GM23338 (cell line): ENCODE results near the gene CDC26. TPM values are rescaled to one million over a fixed set of nuclear protein-coding genes. Genes with fewer than 3 reads are reported as not detected.

Source experiments
- ATAC-seq: fragments of 200-7000 bp; cut with Tn5 transposase; 3 replicates; pipeline ENCODE4 v1.9.1; 2020
- DNase-seq: peaks from one replicate; pipeline ENCODE4 v3.0.0-alpha.2; 2015; ENCODE audit warnings: low spot score
- H2AFZ ChIP-seq: fragments of 200-600 bp; sonication (generic); 2 replicates; pipeline ENCODE4 v1.8.0; 2016; ENCODE audit warnings: antibody characterized with exemption, mild to moderate bottlenecking, moderate library complexity
- H3F3A ChIP-seq: fragments of 200-600 bp; sonication (generic); replicated peaks from 2 replicates; pipeline ENCODE4 v1.8.0; 2017; ENCODE audit warnings: antibody characterized with exemption, mixed run types, low read depth
- H3K27ac ChIP-seq: fragments of 200-600 bp; sonication (generic); 2 replicates; pipeline ENCODE4 v1.6.1; 2016; ENCODE audit warnings: low read depth
- H3K27me3 ChIP-seq: fragments of 200-600 bp; sonication (generic); 2 replicates; pipeline ENCODE4 v1.8.0; 2016; ENCODE audit warnings: mild to moderate bottlenecking, mixed run types, moderate library complexity; ENCODE audit not compliant: insufficient read depth
- H3K36me3 ChIP-seq: fragments of 200-600 bp; sonication (generic); 2 replicates; pipeline ENCODE4 v1.8.0; 2016; ENCODE audit warnings: mild to moderate bottlenecking; ENCODE audit not compliant: insufficient read depth
- H3K4me1 ChIP-seq: fragments of 200-600 bp; sonication (generic); 2 replicates; pipeline ENCODE4 v1.8.0; 2016; ENCODE audit warnings: mild to moderate bottlenecking, moderate library complexity; ENCODE audit not compliant: insufficient read depth
- H3K4me2 ChIP-seq: fragments of 200-600 bp; sonication (generic); 2 replicates; pipeline ENCODE4 v1.7.1; 2017; ENCODE audit warnings: mixed run types
- H3K4me3 ChIP-seq: fragments of 200-600 bp; sonication (generic); 2 replicates; pipeline ENCODE4 v1.6.1; 2016; ENCODE audit warnings: mixed run types
- H3K79me2 ChIP-seq: fragments of 200-600 bp; sonication (generic); replicated peaks from 2 replicates; pipeline ENCODE4 v1.8.0; 2017; ENCODE audit warnings: mild to moderate bottlenecking; ENCODE audit not compliant: insufficient read depth
- H3K9me2 ChIP-seq: fragments of 200-600 bp; sonication (generic); 2 replicates; pipeline ENCODE4 v1.8.0; 2017; ENCODE audit not compliant: insufficient read depth
- H4K20me1 ChIP-seq: fragments of 200-600 bp; sonication (generic); replicated peaks from 2 replicates; pipeline ENCODE4 v1.8.0; 2017; ENCODE audit warnings: mild to moderate bottlenecking; ENCODE audit not compliant: insufficient read depth
- H3K27ac Mint-ChIP-seq: 2 replicates; pipeline ENCODE4 v1.8.0; 2020; ENCODE audit warnings: inconsistent platforms, mild to moderate bottlenecking, moderate library complexity, mixed read lengths
- H3K27me3 Mint-ChIP-seq: 3 replicates; pipeline ENCODE4 v1.8.0; 2022; ENCODE audit warnings: low read depth, mild to moderate bottlenecking, moderate library complexity, mixed read lengths, inconsistent platforms; ENCODE audit not compliant: insufficient read depth, poor library complexity
- H3K36me3 Mint-ChIP-seq: 3 replicates; pipeline ENCODE4 v1.8.0; 2021; ENCODE audit warnings: low read depth, mild to moderate bottlenecking, inconsistent platforms, moderate library complexity, mixed read lengths
- H3K4me1 Mint-ChIP-seq: 3 replicates; pipeline ENCODE4 v1.8.0; 2020; ENCODE audit warnings: mild to moderate bottlenecking, inconsistent platforms, mixed read lengths
- H3K4me3 Mint-ChIP-seq: 3 replicates; pipeline ENCODE4 v1.8.0; 2021; ENCODE audit warnings: moderate library complexity, mild to moderate bottlenecking, inconsistent platforms, mixed read lengths
- H3K9me3 Mint-ChIP-seq: 3 replicates; pipeline ENCODE4 v1.8.0; 2020; ENCODE audit warnings: moderate library complexity, mild to moderate bottlenecking, inconsistent platforms, mixed read lengths
- CREB1 ChIP-seq: fragments of 250-450 bp; sonication (Bioruptor Pico); IDR thresholded peaks from 2 replicates; pipeline ENCODE4 v1.5.0; 2020; ENCODE audit warnings: low read depth, mild to moderate bottlenecking, moderate library complexity
- ETS1 ChIP-seq: IDR thresholded peaks from 2 replicates; pipeline ENCODE4 v1.6.1; 2016; ENCODE audit warnings: antibody characterized with exemption
- EZH2 ChIP-seq: fragments of 200-600 bp; sonication (generic); IDR thresholded peaks from one replicate; pipeline ENCODE4 v1.8.0; 2017; ENCODE audit warnings: antibody characterized with exemption, mild to moderate bottlenecking, low read depth; ENCODE audit not compliant: unreplicated experiment
- JUNB ChIP-seq: IDR thresholded peaks from one replicate; pipeline ENCODE4 v1.6.1; 2016; ENCODE audit warnings: antibody characterized with exemption; ENCODE audit not compliant: unreplicated experiment
- POLR2AphosphoS5 ChIP-seq: IDR thresholded peaks from 2 replicates; pipeline ENCODE4 v1.6.1; 2016; ENCODE audit warnings: antibody characterized with exemption, low read depth
- ZNF331 ChIP-seq: fragments of 250-450 bp; sonication (Bioruptor Pico); IDR thresholded peaks from 2 replicates; pipeline ENCODE4 v1.5.0; 2020; ENCODE audit warnings: low read depth, mild to moderate bottlenecking, moderate library complexity
- polyA plus RNA-seq: library from polyadenylated mRNA; unstranded; fragments of >200 nt; fragmentation: Nextera tagmentation; extraction: Ambion mirVana; gene quantifications from 2 replicates; pipeline ENCODE4 v1.2.1, GENCODE V29; 2016
- total RNA-seq: library from RNA; depleted of rRNA; stranded (reverse); fragments of >200 nt; shearing (Covaris generic); gene quantifications from 2 replicates; pipeline ENCODE4 v1.2.3, GENCODE V29; 2014
- TF ChIP-seq, protein P1 (sequence below): fragments of 250-450 bp; sonication (Bioruptor Pico); IDR thresholded peaks from 2 replicates; pipeline ENCODE4 v1.5.0; 2020; ENCODE audit warnings: mild to moderate bottlenecking, moderate library complexity

Gene CDC26
- total and polyA plus RNA-seq, 2 experiments from 2014 or later: 34.9 to 112 TPM

GRCh38 chr9:113298924-113299770 is 23.8 kb upstream of the CDC26 start:
- H3K27me3 Mint-ChIP-seq: peaks cover 7% of the 10 kb centered on the region
- H3K36me3 ChIP-seq: no peaks in the 10 kb centered on the region
- TF ChIP-seq POLR2AphosphoS5: no peak
- TF ChIP-seq CREB1 (CRISPR knock-in tag): no peak
- no peak for TF ChIP-seq EZH2
- TF ChIP-seq JUNB: no peak
- TF ChIP-seq, protein P1, sequence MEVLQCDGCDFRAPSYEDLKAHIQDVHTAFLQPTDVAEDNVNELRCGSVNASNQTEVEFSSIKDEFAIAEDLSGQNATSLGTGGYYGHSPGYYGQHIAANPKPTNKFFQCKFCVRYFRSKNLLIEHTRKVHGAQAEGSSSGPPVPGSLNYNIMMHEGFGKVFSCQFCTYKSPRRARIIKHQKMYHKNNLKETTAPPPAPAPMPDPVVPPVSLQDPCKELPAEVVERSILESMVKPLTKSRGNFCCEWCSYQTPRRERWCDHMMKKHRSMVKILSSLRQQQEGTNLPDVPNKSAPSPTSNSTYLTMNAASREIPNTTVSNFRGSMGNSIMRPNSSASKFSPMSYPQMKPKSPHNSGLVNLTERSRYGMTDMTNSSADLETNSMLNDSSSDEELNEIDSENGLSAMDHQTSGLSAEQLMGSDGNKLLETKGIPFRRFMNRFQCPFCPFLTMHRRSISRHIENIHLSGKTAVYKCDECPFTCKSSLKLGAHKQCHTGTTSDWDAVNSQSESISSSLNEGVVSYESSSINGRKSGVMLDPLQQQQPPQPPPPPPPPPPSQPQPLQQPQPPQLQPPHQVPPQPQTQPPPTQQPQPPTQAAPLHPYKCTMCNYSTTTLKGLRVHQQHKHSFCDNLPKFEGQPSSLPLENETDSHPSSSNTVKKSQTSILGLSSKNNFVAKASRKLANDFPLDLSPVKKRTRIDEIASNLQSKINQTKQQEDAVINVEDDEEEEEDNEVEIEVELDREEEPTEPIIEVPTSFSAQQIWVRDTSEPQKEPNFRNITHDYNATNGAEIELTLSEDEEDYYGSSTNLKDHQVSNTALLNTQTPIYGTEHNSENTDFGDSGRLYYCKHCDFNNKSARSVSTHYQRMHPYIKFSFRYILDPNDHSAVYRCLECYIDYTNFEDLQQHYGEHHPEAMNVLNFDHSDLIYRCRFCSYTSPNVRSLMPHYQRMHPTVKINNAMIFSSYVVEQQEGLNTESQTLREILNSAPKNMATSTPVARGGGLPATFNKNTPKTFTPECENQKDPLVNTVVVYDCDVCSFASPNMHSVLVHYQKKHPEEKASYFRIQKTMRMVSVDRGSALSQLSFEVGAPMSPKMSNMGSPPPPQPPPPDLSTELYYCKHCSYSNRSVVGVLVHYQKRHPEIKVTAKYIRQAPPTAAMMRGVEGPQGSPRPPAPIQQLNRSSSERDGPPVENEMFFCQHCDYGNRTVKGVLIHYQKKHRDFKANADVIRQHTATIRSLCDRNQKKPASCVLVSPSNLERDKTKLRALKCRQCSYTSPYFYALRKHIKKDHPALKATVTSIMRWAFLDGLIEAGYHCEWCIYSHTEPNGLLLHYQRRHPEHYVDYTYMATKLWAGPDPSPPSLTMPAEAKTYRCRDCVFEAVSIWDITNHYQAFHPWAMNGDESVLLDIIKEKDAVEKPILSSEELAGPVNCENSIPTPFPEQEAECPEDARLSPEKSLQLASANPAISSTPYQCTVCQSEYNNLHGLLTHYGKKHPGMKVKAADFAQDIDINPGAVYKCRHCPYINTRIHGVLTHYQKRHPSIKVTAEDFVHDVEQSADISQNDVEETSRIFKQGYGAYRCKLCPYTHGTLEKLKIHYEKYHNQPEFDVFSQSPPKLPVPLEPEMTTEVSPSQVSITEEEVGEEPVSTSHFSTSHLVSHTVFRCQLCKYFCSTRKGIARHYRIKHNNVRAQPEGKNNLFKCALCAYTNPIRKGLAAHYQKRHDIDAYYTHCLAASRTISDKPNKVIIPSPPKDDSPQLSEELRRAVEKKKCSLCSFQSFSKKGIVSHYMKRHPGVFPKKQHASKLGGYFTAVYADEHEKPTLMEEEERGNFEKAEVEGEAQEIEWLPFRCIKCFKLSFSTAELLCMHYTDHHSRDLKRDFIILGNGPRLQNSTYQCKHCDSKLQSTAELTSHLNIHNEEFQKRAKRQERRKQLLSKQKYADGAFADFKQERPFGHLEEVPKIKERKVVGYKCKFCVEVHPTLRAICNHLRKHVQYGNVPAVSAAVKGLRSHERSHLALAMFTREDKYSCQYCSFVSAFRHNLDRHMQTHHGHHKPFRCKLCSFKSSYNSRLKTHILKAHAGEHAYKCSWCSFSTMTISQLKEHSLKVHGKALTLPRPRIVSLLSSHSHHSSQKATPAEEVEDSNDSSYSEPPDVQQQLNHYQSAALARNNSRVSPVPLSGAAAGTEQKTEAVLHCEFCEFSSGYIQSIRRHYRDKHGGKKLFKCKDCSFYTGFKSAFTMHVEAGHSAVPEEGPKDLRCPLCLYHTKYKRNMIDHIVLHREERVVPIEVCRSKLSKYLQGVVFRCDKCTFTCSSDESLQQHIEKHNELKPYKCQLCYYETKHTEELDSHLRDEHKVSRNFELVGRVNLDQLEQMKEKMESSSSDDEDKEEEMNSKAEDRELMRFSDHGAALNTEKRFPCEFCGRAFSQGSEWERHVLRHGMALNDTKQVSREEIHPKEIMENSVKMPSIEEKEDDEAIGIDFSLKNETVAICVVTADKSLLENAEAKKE: no peak
- no peak for TF ChIP-seq ZNF331 (CRISPR knock-in tag)
- no peak for TF ChIP-seq ETS1

More at GRCh38 chr9:113298924-113299770, 23.8 kb upstream of the CDC26 start:
- Histone ChIP-seq H3K4me2 (no peak overlapping the region), H4K20me1 (no peaks in the 10 kb centered on the region), H3F3A (no peaks in the 10 kb centered on the region), H3K9me2 (no peaks in the 10 kb centered on the region), H3K4me3 (no peak overlapping the region), H3K27ac (no peak overlapping the region), H3K4me1 (no peaks in the 10 kb centered on the region), H3K79me2 (no peaks in the 10 kb centered on the region), H3K27me3 (no peaks in the 10 kb centered on the region), H2AFZ (peak overlapping the region; percentile 59; the same call in 1 of the 2 replicates)
- H3K9me3 Mint-ChIP-seq: no peaks in the 10 kb centered on the region
- ATAC-seq (peak; percentile 29), DNase-seq (no peak)
- peaks cover 7% of the 10 kb centered on the region; the same call in 2 of the 3 replicates for H3K4me1 Mint-ChIP-seq
- no peak overlapping the region for H3K27ac Mint-ChIP-seq
- H3K36me3 Mint-ChIP-seq: no peaks in the 10 kb centered on the region; the same call in 2 of the 3 replicates
- H3K4me3 Mint-ChIP-seq: no peak overlapping the region
